GM21390 (cell line): ENCODE measurements around the gene TMEM100.

Experiments used
- ATAC-seq: cut with Tn5 transposase; IDR thresholded peaks from one replicate; pipeline ENCODE4 v1.9.1; 2021; ENCODE audit not compliant: unreplicated experiment

The TMEM100 gene

GRCh38 chr17:55720919-55721836, 1.5 kb downstream of the TMEM100 start:
- ATAC-seq: no peak

- ATAC-seq: peak; percentile 76
These were observed 4.5 kb downstream of the TMEM100 start for GRCh38 chr17:55717898-55718735.

GRCh38 chr17:55717432-55717831, 5.2 kb downstream of the TMEM100 start:
- ATAC-seq: no peak

- no peak for ATAC-seq
These were observed 11.7 kb downstream of the TMEM100 start for GRCh38 chr17:55710829-55711496.

- ATAC-seq: no peak
These were observed 12.3 kb downstream of the TMEM100 start for GRCh38 chr17:55710410-55710809.

GRCh38 chr17:55709984-55710383, 12.7 kb downstream of the TMEM100 start:
- no peak for ATAC-seq

- ATAC-seq: no peak
These were observed 13.2 kb downstream of the TMEM100 start for GRCh38 chr17:55709440-55709839.

- ATAC-seq: no peak
These were observed 14.3 kb downstream of the TMEM100 start for GRCh38 chr17:55708175-55708974.

- ATAC-seq: no peak
These were observed 15.6 kb downstream of the TMEM100 start for GRCh38 chr17:55706808-55707773.

GRCh38 chr17:55705847-55706246, 16.8 kb downstream of the TMEM100 start:
- peak; percentile 81 for ATAC-seq

- no peak for ATAC-seq
These were observed 18.3 kb downstream of the TMEM100 start for GRCh38 chr17:55704401-55704800.

GRCh38 chr17:55702150-55702549, 20.5 kb downstream of the TMEM100 start:
- no peak for ATAC-seq

GRCh38 chr17:55699181-55699860, 23.3 kb downstream of the TMEM100 start:
- no peak for ATAC-seq

- no peak for ATAC-seq
These were observed 28.3 kb downstream of the TMEM100 start for GRCh38 chr17:55694286-55694910.

GRCh38 chr17:55693254-55694216, 29.1 kb downstream of the TMEM100 start:
- no peak for ATAC-seq

- ATAC-seq: no peak
These were observed 30.4 kb downstream of the TMEM100 start for GRCh38 chr17:55692276-55692675.

- ATAC-seq: no peak
These were observed 31.0 kb downstream of the TMEM100 start for GRCh38 chr17:55691666-55692065.
